ENCODE measurements around the gene LRP2. TPM values are rescaled to one million over a fixed set of nuclear protein-coding genes. Genes with fewer than 3 reads are reported as not detected.
A peak's percentile ranks its signal among the peaks of the same experiment; 100 is the strongest.

Gene LRP2
- total and polyA plus RNA-seq, 2 experiments from 2014 or later, result 0.68 to 2.7 TPM

DNA sequence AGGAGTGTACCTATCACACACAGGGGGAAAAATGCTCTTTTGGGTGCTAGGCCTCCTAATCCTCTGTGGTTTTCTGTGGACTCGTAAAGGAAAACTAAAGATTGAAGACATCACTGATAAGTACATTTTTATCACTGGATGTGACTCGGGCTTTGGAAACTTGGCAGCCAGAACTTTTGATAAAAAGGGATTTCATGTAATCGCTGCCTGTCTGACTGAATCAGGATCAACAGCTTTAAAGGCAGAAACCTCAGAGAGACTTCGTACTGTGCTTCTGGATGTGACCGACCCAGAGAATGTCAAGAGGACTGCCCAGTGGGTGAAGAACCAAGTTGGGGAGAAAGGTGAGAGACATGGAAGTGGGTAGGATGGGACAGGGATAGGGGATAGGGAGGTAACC is 280.8 kb downstream of the LRP2 start:
- H2AFZ ChIP-seq, result 0 out of 2 replicates have a peak overlapping the region, but pooled peaks have one; percentile 16
- no peak overlapping the region for H3K4me3 ChIP-seq
- TF ChIP-seq ZNF331 (CRISPR knock-in tag; IDR thresholded peaks at IDR 0.05; ENCODE audit: low read depth) (no peak), EZH2phosphoT487 (IDR thresholded peaks at IDR 0.05; ENCODE audit: unreplicated experiment) (no peak), ZNF462 (CRISPR knock-in tag; IDR thresholded peaks at IDR 0.05) (no peak), NANOG (IDR thresholded peaks at IDR 0.05; ENCODE audit: borderline replicate concordance) (no peak), POLR2AphosphoS5 (IDR thresholded peaks at IDR 0.05; ENCODE audit: low read depth) (no peak), ZNF114 (CRISPR knock-in tag; IDR thresholded peaks at IDR 0.05) (no peak), STAT1 (IDR thresholded peaks at IDR 0.05; ENCODE audit: unreplicated experiment) (no peak), CREB1 (CRISPR knock-in tag; IDR thresholded peaks at IDR 0.05; ENCODE audit: low read depth) (no peak), JUNB (IDR thresholded peaks at IDR 0.05; ENCODE audit: unreplicated experiment) (no peak), EZH2 (IDR thresholded peaks at IDR 0.05; ENCODE audit: low read depth, unreplicated experiment) (no peak)
- TF ChIP-seq, protein P1, sequence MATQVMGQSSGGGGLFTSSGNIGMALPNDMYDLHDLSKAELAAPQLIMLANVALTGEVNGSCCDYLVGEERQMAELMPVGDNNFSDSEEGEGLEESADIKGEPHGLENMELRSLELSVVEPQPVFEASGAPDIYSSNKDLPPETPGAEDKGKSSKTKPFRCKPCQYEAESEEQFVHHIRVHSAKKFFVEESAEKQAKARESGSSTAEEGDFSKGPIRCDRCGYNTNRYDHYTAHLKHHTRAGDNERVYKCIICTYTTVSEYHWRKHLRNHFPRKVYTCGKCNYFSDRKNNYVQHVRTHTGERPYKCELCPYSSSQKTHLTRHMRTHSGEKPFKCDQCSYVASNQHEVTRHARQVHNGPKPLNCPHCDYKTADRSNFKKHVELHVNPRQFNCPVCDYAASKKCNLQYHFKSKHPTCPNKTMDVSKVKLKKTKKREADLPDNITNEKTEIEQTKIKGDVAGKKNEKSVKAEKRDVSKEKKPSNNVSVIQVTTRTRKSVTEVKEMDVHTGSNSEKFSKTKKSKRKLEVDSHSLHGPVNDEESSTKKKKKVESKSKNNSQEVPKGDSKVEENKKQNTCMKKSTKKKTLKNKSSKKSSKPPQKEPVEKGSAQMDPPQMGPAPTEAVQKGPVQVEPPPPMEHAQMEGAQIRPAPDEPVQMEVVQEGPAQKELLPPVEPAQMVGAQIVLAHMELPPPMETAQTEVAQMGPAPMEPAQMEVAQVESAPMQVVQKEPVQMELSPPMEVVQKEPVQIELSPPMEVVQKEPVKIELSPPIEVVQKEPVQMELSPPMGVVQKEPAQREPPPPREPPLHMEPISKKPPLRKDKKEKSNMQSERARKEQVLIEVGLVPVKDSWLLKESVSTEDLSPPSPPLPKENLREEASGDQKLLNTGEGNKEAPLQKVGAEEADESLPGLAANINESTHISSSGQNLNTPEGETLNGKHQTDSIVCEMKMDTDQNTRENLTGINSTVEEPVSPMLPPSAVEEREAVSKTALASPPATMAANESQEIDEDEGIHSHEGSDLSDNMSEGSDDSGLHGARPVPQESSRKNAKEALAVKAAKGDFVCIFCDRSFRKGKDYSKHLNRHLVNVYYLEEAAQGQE (IDR thresholded peaks at IDR 0.05; ENCODE audit: unreplicated experiment), result no peak
- TF ChIP-seq, protein P2, sequence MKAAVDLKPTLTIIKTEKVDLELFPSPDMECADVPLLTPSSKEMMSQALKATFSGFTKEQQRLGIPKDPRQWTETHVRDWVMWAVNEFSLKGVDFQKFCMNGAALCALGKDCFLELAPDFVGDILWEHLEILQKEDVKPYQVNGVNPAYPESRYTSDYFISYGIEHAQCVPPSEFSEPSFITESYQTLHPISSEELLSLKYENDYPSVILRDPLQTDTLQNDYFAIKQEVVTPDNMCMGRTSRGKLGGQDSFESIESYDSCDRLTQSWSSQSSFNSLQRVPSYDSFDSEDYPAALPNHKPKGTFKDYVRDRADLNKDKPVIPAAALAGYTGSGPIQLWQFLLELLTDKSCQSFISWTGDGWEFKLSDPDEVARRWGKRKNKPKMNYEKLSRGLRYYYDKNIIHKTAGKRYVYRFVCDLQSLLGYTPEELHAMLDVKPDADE (IDR thresholded peaks at IDR 0.05), result no peak
- TF ChIP-seq, protein P3, sequence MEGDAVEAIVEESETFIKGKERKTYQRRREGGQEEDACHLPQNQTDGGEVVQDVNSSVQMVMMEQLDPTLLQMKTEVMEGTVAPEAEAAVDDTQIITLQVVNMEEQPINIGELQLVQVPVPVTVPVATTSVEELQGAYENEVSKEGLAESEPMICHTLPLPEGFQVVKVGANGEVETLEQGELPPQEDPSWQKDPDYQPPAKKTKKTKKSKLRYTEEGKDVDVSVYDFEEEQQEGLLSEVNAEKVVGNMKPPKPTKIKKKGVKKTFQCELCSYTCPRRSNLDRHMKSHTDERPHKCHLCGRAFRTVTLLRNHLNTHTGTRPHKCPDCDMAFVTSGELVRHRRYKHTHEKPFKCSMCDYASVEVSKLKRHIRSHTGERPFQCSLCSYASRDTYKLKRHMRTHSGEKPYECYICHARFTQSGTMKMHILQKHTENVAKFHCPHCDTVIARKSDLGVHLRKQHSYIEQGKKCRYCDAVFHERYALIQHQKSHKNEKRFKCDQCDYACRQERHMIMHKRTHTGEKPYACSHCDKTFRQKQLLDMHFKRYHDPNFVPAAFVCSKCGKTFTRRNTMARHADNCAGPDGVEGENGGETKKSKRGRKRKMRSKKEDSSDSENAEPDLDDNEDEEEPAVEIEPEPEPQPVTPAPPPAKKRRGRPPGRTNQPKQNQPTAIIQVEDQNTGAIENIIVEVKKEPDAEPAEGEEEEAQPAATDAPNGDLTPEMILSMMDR (conservative IDR thresholded peaks at IDR 0.05; ENCODE audit: low read depth in 2 of 2), result no peak
- H3K36me3 Mint-ChIP-seq (ENCODE audit: low read depth), result no peaks in the 10 kb centered on the region
- DNase-seq (ENCODE audit: low spot score) (no peak), ATAC-seq (no peak)
- no peaks in the 10 kb centered on the region for H3K4me1 Mint-ChIP-seq
- H3K79me2 ChIP-seq (replicated peaks; ENCODE audit: insufficient read depth), result no peaks in the 10 kb centered on the region
- no peaks in the 10 kb centered on the region for H3F3A ChIP-seq (replicated peaks; ENCODE audit: low read depth)
- no peaks in the 10 kb centered on the region for H3K36me3 ChIP-seq (ENCODE audit: insufficient read depth)
- no peak overlapping the region for H3K27ac Mint-ChIP-seq
- H3K4me3 Mint-ChIP-seq, result no peak overlapping the region
- no peaks in the 10 kb centered on the region for H3K27me3 ChIP-seq (ENCODE audit: insufficient read depth)
- H3K27me3 Mint-ChIP-seq (ENCODE audit: insufficient read depth, low read depth, poor library complexity), result peaks cover 2% of the 10 kb centered on the region
- no peak overlapping the region for H3K4me2 ChIP-seq
- H4K20me1 ChIP-seq (replicated peaks; ENCODE audit: insufficient read depth), result no peaks in the 10 kb centered on the region
- no peaks in the 10 kb centered on the region for H3K4me1 ChIP-seq (ENCODE audit: insufficient read depth)
- no peak overlapping the region for H3K27ac ChIP-seq (ENCODE audit: low read depth)
- H3K9me3 Mint-ChIP-seq, result no peaks in the 10 kb centered on the region
- H3K9me2 ChIP-seq (ENCODE audit: insufficient read depth), result 0 out of 2 replicates have a peak, but pooled peaks cover under 1% of the 10 kb centered on the region

Data from GM23338 (cell line).